Mesenchymal stem cell (in vitro differentiated cells and primary cell): ENCODE results near the gene PCSK6.

Experiments
- DNase-seq: peaks from one replicate; pipeline ENCODE4 v3.0.0-alpha.2; 2013
- H2AFZ ChIP-seq: one replicate; pipeline ENCODE4 v1.6.1; 2013; ENCODE audit warnings: low read depth, mild to moderate bottlenecking, control low read depth, inconsistent platforms, low read length, moderate library complexity
- H2AK5ac ChIP-seq: 2 replicates; pipeline ENCODE4 v1.6.1; 2013; ENCODE audit warnings: low read length, moderate library complexity, mild to moderate bottlenecking, inconsistent platforms; ENCODE audit not compliant: severe bottlenecking
- H2BK120ac ChIP-seq: one replicate; pipeline ENCODE4 v1.6.1; 2013; ENCODE audit warnings: low read depth, mild to moderate bottlenecking, inconsistent platforms, low read length, moderate library complexity
- H2BK12ac ChIP-seq, 2 experiments: one replicate each; pipeline ENCODE4 v1.6.1; 2013; ENCODE audit warnings: inconsistent platforms in 2 of 2, low read length in 2 of 2, mild to moderate bottlenecking in 2 of 2, moderate library complexity in 2 of 2, control low read depth in 1 of 2
- H2BK15ac ChIP-seq: one replicate; pipeline ENCODE4 v1.6.1; 2013; ENCODE audit warnings: mild to moderate bottlenecking, low read depth, inconsistent platforms; ENCODE audit not compliant: poor library complexity, severe bottlenecking
- H2BK5ac ChIP-seq: 2 replicates; pipeline ENCODE4 v1.6.1; 2013; ENCODE audit warnings: low read depth, mild to moderate bottlenecking, low read length, control low read depth, inconsistent platforms; ENCODE audit not compliant: poor library complexity, severe bottlenecking
- H3K14ac ChIP-seq, 2 experiments: one replicate each; pipeline ENCODE4 v1.6.1; 2013; ENCODE audit warnings: inconsistent platforms in 2 of 2, low read length in 2 of 2, control low read depth in 1 of 2, mild to moderate bottlenecking in 1 of 2, moderate library complexity in 1 of 2
- H3K18ac ChIP-seq, 2 experiments: one replicate each; pipeline ENCODE4 v1.6.1; 2013; ENCODE audit warnings: inconsistent platforms in 2 of 2, low read length in 2 of 2, control low read depth in 1 of 2, low read depth in 1 of 2, mild to moderate bottlenecking in 1 of 2
- H3K23ac ChIP-seq, 2 experiments: one replicate each; pipeline ENCODE4 v1.6.1; 2013; ENCODE audit warnings: inconsistent platforms in 2 of 2, low read length in 2 of 2, mild to moderate bottlenecking in 2 of 2, moderate library complexity in 2 of 2, control low read depth in 1 of 2
- H3K27ac ChIP-seq: 2 replicates; pipeline ENCODE4 v1.5.1; 2013; ENCODE audit warnings: mild to moderate bottlenecking, moderate library complexity, low read length, control low read depth, inconsistent platforms; ENCODE audit not compliant: poor library complexity, severe bottlenecking
- H3K27me3 ChIP-seq, 2 experiments: 2 replicates each; pipeline versions ENCODE4 v1.6.1 to v1.7.0; 2013; ENCODE audit warnings: low read length in 2 of 2, mild to moderate bottlenecking in 2 of 2, moderate library complexity in 2 of 2, control low read depth in 1 of 2, inconsistent platforms in 1 of 2; ENCODE audit not compliant: control insufficient read depth in 1 of 2, insufficient read depth in 1 of 2
- H3K36me3 ChIP-seq, 2 experiments: 2 replicates each; pipeline versions ENCODE4 v1.6.1 to v1.7.0; 2013; ENCODE audit warnings: low read length in 2 of 2, control low read depth in 1 of 2, inconsistent platforms in 1 of 2, low read depth in 1 of 2, mild to moderate bottlenecking in 1 of 2; ENCODE audit not compliant: insufficient read depth in 2 of 2, control insufficient read depth in 1 of 2
- H3K4ac ChIP-seq, 2 experiments: one replicate each; pipeline ENCODE4 v1.6.1; 2013; ENCODE audit warnings: inconsistent platforms in 2 of 2, low read length in 2 of 2, mild to moderate bottlenecking in 2 of 2, moderate library complexity in 2 of 2, control low read depth in 1 of 2, low read depth in 1 of 2
- H3K4me1 ChIP-seq: 2 replicates; pipeline ENCODE4 v1.6.1; 2013; ENCODE audit warnings: low read depth, low read length, control low read depth; ENCODE audit not compliant: control insufficient read depth, insufficient read depth
- H3K4me2 ChIP-seq: 2 replicates; pipeline ENCODE4 v1.6.1; 2013; ENCODE audit warnings: low read length, mild to moderate bottlenecking, inconsistent platforms; ENCODE audit not compliant: poor library complexity, severe bottlenecking
- H3K4me3 ChIP-seq, 2 experiments: 2 replicates each; pipeline versions ENCODE4 v1.5.1 to v1.7.0; 2013; ENCODE audit warnings: low read length in 2 of 2, mild to moderate bottlenecking in 2 of 2, control low read depth in 1 of 2, low read depth in 1 of 2; ENCODE audit not compliant: insufficient read depth in 1 of 2
- H3K79me1 ChIP-seq: replicated peaks from 2 replicates; pipeline ENCODE4 v1.6.1; 2013; ENCODE audit warnings: mild to moderate bottlenecking, control low read depth, low read length, inconsistent platforms; ENCODE audit not compliant: poor library complexity, severe bottlenecking
- H3K9ac ChIP-seq: 2 replicates; pipeline ENCODE4 v1.7.0; 2013; ENCODE audit warnings: mild to moderate bottlenecking, low read length, moderate library complexity
- H3K9me3 ChIP-seq: 2 replicates; pipeline ENCODE4 v1.7.0; 2013; ENCODE audit warnings: mild to moderate bottlenecking, low read length; ENCODE audit not compliant: control insufficient read depth
- H4K8ac ChIP-seq: one replicate; pipeline ENCODE4 v1.6.1; 2013; ENCODE audit warnings: inconsistent platforms, mild to moderate bottlenecking, low read length, moderate library complexity
- H4K91ac ChIP-seq: one replicate; pipeline ENCODE4 v1.6.1; 2013; ENCODE audit warnings: mild to moderate bottlenecking, low read length, inconsistent platforms
- WGBS: methylation state at CpG from one replicate; pipeline ENCODE4 v1.1.7; 2013; ENCODE audit warnings: mixed read lengths; 5-methylcytosine and 5-hydroxymethylcytosine counted together

The PCSK6 gene

GRCh38 chr15:101323793-101324523, 165.5 kb downstream of the PCSK6 start:
- H4K91ac ChIP-seq = no peak overlapping the region
- no peak overlapping the region for H2BK120ac ChIP-seq
- H3K9me3 ChIP-seq = no peaks in the 10 kb centered on the region
- H2BK15ac ChIP-seq = no peak overlapping the region
- no peak overlapping the region for H3K4me2 ChIP-seq
- H3K4me1 ChIP-seq = no peaks in the 10 kb centered on the region
- peak overlapping the region; percentile 36 for H4K8ac ChIP-seq
- H3K4me3 ChIP-seq = no peak overlapping the region
- no peaks in the 10 kb centered on the region for H3K79me1 ChIP-seq
- H3K4ac ChIP-seq = no peak overlapping the region
- H2BK5ac ChIP-seq = no peak overlapping the region
- no peak overlapping the region for H2AFZ ChIP-seq
- H3K23ac ChIP-seq = no peak overlapping the region
- no peaks in the 10 kb centered on the region for H3K36me3 ChIP-seq
- no peak overlapping the region for H3K14ac ChIP-seq
- H2BK12ac ChIP-seq = no peak overlapping the region
- H3K27me3 ChIP-seq = peaks cover 26 to 51% of the 10 kb centered on the region in 2 experiments
- H3K27ac ChIP-seq = no peak overlapping the region
- H3K18ac ChIP-seq = no peak overlapping the region
- WGBS = 89% methylated on average over 21 of the region's 21 CpGs
- H3K9ac ChIP-seq = no peak overlapping the region
- no peak overlapping the region for H2AK5ac ChIP-seq
- DNase-seq = no peak

- no peaks in the 10 kb centered on the region for H3K36me3 ChIP-seq
- H2AFZ ChIP-seq = no peak overlapping the region
- 91% methylated on average over 17 of the region's 17 CpGs for WGBS
- no peak overlapping the region for H3K4me3 ChIP-seq
- H3K9me3 ChIP-seq = no peaks in the 10 kb centered on the region
- no peak overlapping the region for H2AK5ac ChIP-seq
- H3K4me1 ChIP-seq = no peaks in the 10 kb centered on the region
- no peak overlapping the region for H3K4me2 ChIP-seq
- H3K79me1 ChIP-seq = no peaks in the 10 kb centered on the region
- H4K8ac ChIP-seq = no peak overlapping the region
- no peak overlapping the region for H3K14ac ChIP-seq
- H2BK120ac ChIP-seq = no peak overlapping the region
- no peak overlapping the region for H3K9ac ChIP-seq
- H3K18ac ChIP-seq = no peak overlapping the region
- no peak overlapping the region for H2BK12ac ChIP-seq
- H3K4ac ChIP-seq = no peak overlapping the region
- no peak overlapping the region for H4K91ac ChIP-seq
- peaks cover 24 to 50% of the 10 kb centered on the region in 2 experiments for H3K27me3 ChIP-seq
- no peak overlapping the region for H2BK5ac ChIP-seq
- H2BK15ac ChIP-seq = no peak overlapping the region
- no peak for DNase-seq
- no peak overlapping the region for H3K23ac ChIP-seq
- no peak overlapping the region for H3K27ac ChIP-seq
These were observed 166.5 kb downstream of the PCSK6 start for GRCh38 chr15:101322854-101323477.

- Histone ChIP-seq H2AK5ac (no peak overlapping the region), H3K27me3 (peaks cover 23 to 41% of the 10 kb centered on the region in 2 experiments), H3K23ac (no peak overlapping the region), H2AFZ (no peak overlapping the region), H3K14ac (no peak overlapping the region), H2BK12ac (no peak overlapping the region), H3K4me1 (no peaks in the 10 kb centered on the region), H3K9me3 (no peaks in the 10 kb centered on the region), H3K27ac (no peak overlapping the region), H3K36me3 (no peaks in the 10 kb centered on the region), H4K91ac (no peak overlapping the region), H2BK5ac (no peak overlapping the region), H4K8ac (no peak overlapping the region), H3K18ac (no peak overlapping the region), H3K79me1 (no peaks in the 10 kb centered on the region), H3K4ac (no peak overlapping the region), H2BK120ac (no peak overlapping the region), H3K9ac (no peak overlapping the region), H3K4me2 (no peak overlapping the region), H3K4me3 (no peak overlapping the region), H2BK15ac (no peak overlapping the region)
- DNase-seq = no peak
- whole genome bisulfite sequencing = 92% methylated on average over 21 of the region's 21 CpGs
These were observed 167.4 kb downstream of the PCSK6 start for GRCh38 chr15:101322016-101322695.

GRCh38 chr15:101320501-101321052, 168.9 kb downstream of the PCSK6 start:
- no peak overlapping the region for H2BK5ac ChIP-seq
- no peak overlapping the region for H3K4ac ChIP-seq
- H3K79me1 ChIP-seq = no peaks in the 10 kb centered on the region
- H2BK120ac ChIP-seq = peak overlapping the region; percentile 62
- H3K4me3 ChIP-seq = no peak overlapping the region
- no peaks in the 10 kb centered on the region for H3K36me3 ChIP-seq
- no peaks in the 10 kb centered on the region for H3K4me1 ChIP-seq
- H3K9me3 ChIP-seq = no peaks in the 10 kb centered on the region
- no peak overlapping the region for H2AK5ac ChIP-seq
- no peak overlapping the region for H3K9ac ChIP-seq
- H3K4me2 ChIP-seq = no peak overlapping the region
- H2BK12ac ChIP-seq = peak overlapping the region in 1 of 2 experiments; percentile 64
- peak overlapping the region; percentile 18 for H2AFZ ChIP-seq
- peak; percentile 95 for DNase-seq
- no peak overlapping the region for H3K27ac ChIP-seq
- WGBS = 25% methylated on average over 21 of the region's 21 CpGs
- peak overlapping the region; percentile 46 for H4K91ac ChIP-seq
- peak overlapping the region; percentile 88 for H4K8ac ChIP-seq
- no peak overlapping the region for H2BK15ac ChIP-seq
- peaks cover 21 to 33% of the 10 kb centered on the region in 2 experiments for H3K27me3 ChIP-seq
- no peak overlapping the region for H3K23ac ChIP-seq
- H3K14ac ChIP-seq = no peak overlapping the region
- H3K18ac ChIP-seq = peak overlapping the region in 1 of 2 experiments; percentile 65
